ENCODE results near the gene EXOC6B.
A peak's percentile ranks its signal among the peaks of the same experiment; 100 is the strongest.

The EXOC6B gene

GRCh38 chr2:72825257-72826155 lies at the start of gene EXOC6B:
TSS of gene EXOC6B (minus strand) at chr2:72826033.
- DNase-seq = peak; percentile 87 to 92 (median 89)

GRCh38 chr2:72871880-72872279 lies 46.0 kb upstream of the EXOC6B start:
- no peak for DNase-seq

GRCh38 chr2:72871060-72871459 lies 45.2 kb upstream of the EXOC6B start:
- no peak for DNase-seq

GRCh38 chr2:72864500-72864899 lies 38.7 kb upstream of the EXOC6B start:
- DNase-seq = no peak

GRCh38 chr2:72863046-72863445 lies 37.2 kb upstream of the EXOC6B start:
- DNase-seq = no peak

GRCh38 chr2:72862239-72862988 lies 36.6 kb upstream of the EXOC6B start:
- peak; percentile 88 to 93 (median 93) for DNase-seq

GRCh38 chr2:72859831-72860262 lies 34.0 kb upstream of the EXOC6B start:
- peak; percentile 53 to 64 (median 59) for DNase-seq

GRCh38 chr2:72851333-72851732 lies 25.5 kb upstream of the EXOC6B start:
- DNase-seq = no peak

- DNase-seq = no peak
Measured at GRCh38 chr2:72849138-72849462, 23.3 kb upstream of the EXOC6B start.

- DNase-seq = no peak
Measured at GRCh38 chr2:72848436-72849137, 22.8 kb upstream of the EXOC6B start.

- no peak for DNase-seq
Measured at GRCh38 chr2:72847534-72848315, 21.9 kb upstream of the EXOC6B start.

GRCh38 chr2:72846171-72847095 lies 20.6 kb upstream of the EXOC6B start:
- no peak for DNase-seq

- no peak for DNase-seq
Measured at GRCh38 chr2:72843301-72843700, 17.5 kb upstream of the EXOC6B start.

GRCh38 chr2:72841462-72842125 lies 15.8 kb upstream of the EXOC6B start:
- DNase-seq = peak in 2 of 3 donors; percentile 14 to 21

- DNase-seq = no peak
Measured at GRCh38 chr2:72840066-72840465, 14.2 kb upstream of the EXOC6B start.

GRCh38 chr2:72837171-72837570 lies 11.3 kb upstream of the EXOC6B start:
- no peak for DNase-seq

GRCh38 chr2:72835403-72835802 lies 9.6 kb upstream of the EXOC6B start:
- DNase-seq = no peak

- DNase-seq = no peak
Measured at GRCh38 chr2:72834596-72834995, 8.8 kb upstream of the EXOC6B start.

GRCh38 chr2:72833084-72833714 lies 7.4 kb upstream of the EXOC6B start:
- DNase-seq = peak in 1 of 3 donors; percentile 2

GRCh38 chr2:72830273-72830672 lies 4.4 kb upstream of the EXOC6B start:
- DNase-seq = no peak
